Colonic mucosa (tissue), 4 donors: ENCODE results near the gene IL25. TPM values are rescaled to one million over a fixed set of nuclear protein-coding genes. Genes with fewer than 3 reads are reported as not detected.
"Not testable (repeated sequence)": the region's sequence is repeated elsewhere in the genome, so short reads cannot be mapped to it uniquely, and the experiment has no call there.

Experiments used
- DNase-seq: peaks from one replicate; pipeline ENCODE4 v3.0.0-alpha.2; 2020
- H3K27ac ChIP-seq: fragments of 200-600 bp; one replicate; pipeline ENCODE4 v1.8.0; 2021
- H3K27me3 ChIP-seq: fragments of 200-600 bp; one replicate; pipeline ENCODE4 v1.8.0; 2021
- H3K36me3 ChIP-seq: fragments of 200-600 bp; one replicate; pipeline ENCODE4 v1.8.0; 2021
- H3K4me1 ChIP-seq: fragments of 200-600 bp; one replicate; pipeline ENCODE4 v1.8.0; 2021; ENCODE audit warnings: mild to moderate bottlenecking
- H3K4me3 ChIP-seq: fragments of 200-600 bp; one replicate; pipeline ENCODE4 v1.8.0; 2021
- H3K9ac ChIP-seq, 2 donors: one replicate each; pipeline ENCODE4 v1.7.0; 2013; ENCODE audit warnings: control low read depth in 2 of 2, low read depth in 2 of 2, low read length in 2 of 2
- H3K9me3 ChIP-seq: fragments of 200-600 bp; one replicate; pipeline ENCODE4 v1.8.0; 2021
- intact Hi-C: fragments of 100-400 bp; cut with DNase I; formaldehyde crosslinking; loops from one replicate; pipeline ENCODE4 v1.14.1; 2022
- microRNA-seq: library from miRNA; unstranded; fragments of <30 nt; microRNA quantifications from one replicate; pipeline ENCODE4, GENCODE V29; 2019
- total RNA-seq, 2 donors: library from RNA; stranded (reverse); fragmentation: NEBNext Ultra II Directional in 1 of 2; extraction: Animal tissue kit (Norgen Biotek cat#: 25700) in 1 of 2; gene quantifications; one replicate each; pipeline ENCODE4 v1.2.1, GENCODE V29; 2021
- TF ChIP-seq, protein P1 (sequence below): fragments of 200-600 bp; IDR thresholded peaks from one replicate; pipeline ENCODE4 v1.8.0; 2022; ENCODE audit warnings: antibody characterized with exemption, mild to moderate bottlenecking
- donor health status: healthy.
- donor health status: DM: no; HTN: no; CAD: no.
- donor health status: DM: no; HTN: no; CAD: no.

IL25 gene
- total RNA-seq, 2 donors from 2014 or later = not detected

DNA sequence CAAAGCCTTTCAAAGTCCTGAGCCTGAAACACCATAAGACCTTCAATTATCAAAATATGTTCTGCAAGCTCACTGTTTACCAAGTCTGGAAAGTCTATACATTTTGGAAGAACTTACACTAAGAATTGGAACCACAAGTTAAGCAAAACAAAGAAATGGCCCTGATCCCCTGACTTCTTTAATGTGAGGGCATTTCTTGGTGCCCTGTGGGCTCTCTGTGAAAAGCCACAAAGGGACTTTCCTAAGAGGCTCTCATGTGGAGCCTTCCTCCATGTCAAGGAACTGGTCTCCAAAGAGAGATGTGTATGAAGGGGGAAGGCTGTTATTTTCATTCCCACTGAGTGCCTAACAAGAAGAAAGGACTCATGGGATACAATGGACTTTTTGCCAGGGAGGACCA is 49.0 kb downstream of the IL25 start:
- intact Hi-C loops = no loop called here
- DNase-seq = no peak
- Histone ChIP-seq H3K4me3 (no peak overlapping the region), H3K4me1 (no peaks in the 10 kb centered on the region), H3K36me3 (no peaks in the 10 kb centered on the region), H3K27ac (no peak overlapping the region), H3K9ac (no peak overlapping the region), H3K9me3 (no peaks in the 10 kb centered on the region), H3K27me3 (no peaks in the 10 kb centered on the region)
- TF ChIP-seq, protein P1, sequence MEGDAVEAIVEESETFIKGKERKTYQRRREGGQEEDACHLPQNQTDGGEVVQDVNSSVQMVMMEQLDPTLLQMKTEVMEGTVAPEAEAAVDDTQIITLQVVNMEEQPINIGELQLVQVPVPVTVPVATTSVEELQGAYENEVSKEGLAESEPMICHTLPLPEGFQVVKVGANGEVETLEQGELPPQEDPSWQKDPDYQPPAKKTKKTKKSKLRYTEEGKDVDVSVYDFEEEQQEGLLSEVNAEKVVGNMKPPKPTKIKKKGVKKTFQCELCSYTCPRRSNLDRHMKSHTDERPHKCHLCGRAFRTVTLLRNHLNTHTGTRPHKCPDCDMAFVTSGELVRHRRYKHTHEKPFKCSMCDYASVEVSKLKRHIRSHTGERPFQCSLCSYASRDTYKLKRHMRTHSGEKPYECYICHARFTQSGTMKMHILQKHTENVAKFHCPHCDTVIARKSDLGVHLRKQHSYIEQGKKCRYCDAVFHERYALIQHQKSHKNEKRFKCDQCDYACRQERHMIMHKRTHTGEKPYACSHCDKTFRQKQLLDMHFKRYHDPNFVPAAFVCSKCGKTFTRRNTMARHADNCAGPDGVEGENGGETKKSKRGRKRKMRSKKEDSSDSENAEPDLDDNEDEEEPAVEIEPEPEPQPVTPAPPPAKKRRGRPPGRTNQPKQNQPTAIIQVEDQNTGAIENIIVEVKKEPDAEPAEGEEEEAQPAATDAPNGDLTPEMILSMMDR = no peak

DNA sequence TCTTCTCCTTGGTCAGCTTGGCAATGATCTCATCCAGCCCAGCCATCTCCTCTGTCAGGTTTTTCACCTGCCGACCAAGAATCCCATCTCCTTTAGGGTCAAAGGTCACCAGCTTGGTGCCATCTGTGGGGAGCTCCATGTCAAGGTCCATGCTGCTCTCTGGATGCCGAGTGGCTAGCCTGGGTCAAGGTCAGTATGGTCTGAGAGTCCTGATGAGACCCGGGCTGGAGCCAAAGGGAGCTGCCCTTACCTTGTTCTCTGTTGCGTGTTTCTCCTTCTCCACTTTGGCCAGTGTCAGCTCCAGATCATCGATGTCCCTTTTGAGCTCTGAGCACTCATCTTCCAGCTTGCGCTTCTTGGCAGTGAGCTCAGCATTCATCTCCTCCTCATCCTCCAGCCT is 51.0 kb downstream of the IL25 start:
- Histone ChIP-seq H3K4me1 (no peaks in the 10 kb centered on the region), H3K27me3 (no peaks in the 10 kb centered on the region), H3K9ac (no peak overlapping the region), H3K4me3 (no peak overlapping the region), H3K9me3 (no peaks in the 10 kb centered on the region), H3K27ac (no peak overlapping the region), H3K36me3 (no peaks in the 10 kb centered on the region)
- no peak for DNase-seq
- TF ChIP-seq, protein P1 = no peak
- intact Hi-C loops = no loop called here

DNA sequence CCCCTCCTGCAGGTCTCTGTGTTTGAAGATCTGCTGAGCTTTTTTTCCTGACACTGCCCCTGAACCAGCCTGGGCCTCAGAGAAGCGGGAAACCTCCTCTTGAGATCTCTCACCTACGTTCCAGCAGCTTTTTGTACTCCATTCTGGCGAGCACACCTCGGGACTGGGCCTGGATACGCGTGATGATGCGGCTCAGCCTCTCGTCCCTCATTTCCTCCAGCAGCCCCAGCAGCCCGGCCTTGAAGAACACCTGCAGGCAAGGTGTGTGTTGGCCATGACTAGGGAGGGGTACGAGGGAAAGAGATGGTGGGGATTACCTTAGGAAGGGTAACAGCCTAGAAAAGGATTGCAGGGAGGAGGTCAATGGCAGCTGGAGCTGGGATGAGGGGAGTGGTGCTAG is 52.6 kb downstream of the IL25 start:
- H3K9ac ChIP-seq = no peak overlapping the region
- no peak overlapping the region for H3K4me3 ChIP-seq
- DNase-seq = no peak
- H3K27me3 ChIP-seq = no peaks in the 10 kb centered on the region
- no peaks in the 10 kb centered on the region for H3K36me3 ChIP-seq
- no peaks in the 10 kb centered on the region for H3K9me3 ChIP-seq
- TF ChIP-seq, protein P1 = no peak
- H3K27ac ChIP-seq = no peak overlapping the region
- intact Hi-C loops = no loop called here
- no peaks in the 10 kb centered on the region for H3K4me1 ChIP-seq

DNA sequence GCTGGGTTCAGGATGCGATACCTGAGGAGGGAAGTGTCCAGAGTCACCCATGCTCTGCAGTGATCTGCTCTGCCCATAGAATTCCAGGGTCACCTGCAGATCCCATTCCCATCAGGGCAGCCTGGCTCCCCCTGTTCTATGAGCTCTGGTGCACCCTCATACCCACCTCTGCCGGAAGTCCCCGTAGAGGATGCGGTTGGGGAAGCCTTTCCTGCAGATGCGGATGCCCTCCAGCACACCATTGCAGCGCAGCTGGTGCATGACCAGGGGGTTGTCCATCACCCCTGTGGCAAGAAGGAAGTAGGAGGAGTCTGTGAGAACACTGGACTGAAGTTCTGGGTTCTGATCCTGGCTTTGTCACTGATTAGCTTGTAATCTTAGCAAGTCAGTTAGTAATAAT is 53.2 kb downstream of the IL25 start:
- H3K36me3 ChIP-seq, H3K27me3 ChIP-seq, H3K4me1 ChIP-seq, H3K4me3 ChIP-seq, H3K9ac ChIP-seq, DNase-seq, H3K9me3 ChIP-seq, H3K27ac ChIP-seq, intact Hi-C loops: not testable (repeated sequence)

Small RNA genes lying within 50 kb of the gene (microRNA-seq; reads per million reads assigned to microRNA genes)
- gene MIR208A (not detected), gene MIR208B (not detected)

Other genes starting within 250 kb of the IL25 start
- 10 to 100 TPM; 21.5 to 23.8 TPM for gene SLC7A8, start 189.1 kb upstream of the IL25 start, total RNA-seq
- not detected for gene RNF212B, start 134.9 kb upstream of the IL25 start, total RNA-seq
- gene HOMEZ, start 86.7 kb upstream of the IL25 start, total RNA-seq = 10 to 100 TPM; 16.5 to 21.9 TPM
- gene PPP1R3E, start 70.0 kb upstream of the IL25 start, total RNA-seq = 10 to 100 TPM in 1 of 2 donors, 1 to 10 TPM in 1; 7.6 to 12.6 TPM
- gene BCL2L2, start 66.0 kb upstream of the IL25 start, total RNA-seq = 10 to 100 TPM; 26.2 to 42.7 TPM
- gene PABPN1, start 51.4 kb upstream of the IL25 start, total RNA-seq = 100 to 1,000 TPM; 122 to 197 TPM
- gene SLC22A17, start 19.9 kb upstream of the IL25 start, total RNA-seq = 1 to 10 TPM; 3.9 to 6.7 TPM
- 1 to 10 TPM; 1.1 to 2.3 TPM for gene EFS, start 7.6 kb upstream of the IL25 start, total RNA-seq
- under 1 TPM; 0.40 to 0.66 TPM for gene CMTM5, start 4.2 kb downstream of the IL25 start, total RNA-seq
- 1 to 10 TPM in 1 of 2 donors, not detected in 1; 1.6 TPM for gene MYH6, start 35.5 kb downstream of the IL25 start, total RNA-seq
- gene MYH7, start 62.9 kb downstream of the IL25 start, total RNA-seq = 1 to 10 TPM in 1 of 2 donors, not detected in 1; 1.2 TPM
- gene NGDN, start 96.9 kb downstream of the IL25 start, total RNA-seq = 10 to 100 TPM; 21.4 to 27.6 TPM
- gene ZFHX2, start 179.0 kb downstream of the IL25 start, total RNA-seq = 1 to 10 TPM; 1.8 to 2.0 TPM
- 10 to 100 TPM in 1 of 2 donors, 1 to 10 TPM in 1; 9.0 to 21.0 TPM for gene THTPA, start 183.5 kb downstream of the IL25 start, total RNA-seq
- gene AP1G2, start 195.0 kb downstream of the IL25 start, total RNA-seq = 100 to 1,000 TPM; 154 to 214 TPM
- under 1 TPM; 0.30 to 0.58 TPM for gene JPH4, start 206.0 kb downstream of the IL25 start, total RNA-seq